Measurements from ENCODE around the gene TRMT2A. TPM values are rescaled to one million over a fixed set of nuclear protein-coding genes. Genes with fewer than 3 reads are reported as not detected.

TRMT2A gene
- total RNA-seq, 1 experiment from 2014 or later: 55.3 TPM

DNA sequence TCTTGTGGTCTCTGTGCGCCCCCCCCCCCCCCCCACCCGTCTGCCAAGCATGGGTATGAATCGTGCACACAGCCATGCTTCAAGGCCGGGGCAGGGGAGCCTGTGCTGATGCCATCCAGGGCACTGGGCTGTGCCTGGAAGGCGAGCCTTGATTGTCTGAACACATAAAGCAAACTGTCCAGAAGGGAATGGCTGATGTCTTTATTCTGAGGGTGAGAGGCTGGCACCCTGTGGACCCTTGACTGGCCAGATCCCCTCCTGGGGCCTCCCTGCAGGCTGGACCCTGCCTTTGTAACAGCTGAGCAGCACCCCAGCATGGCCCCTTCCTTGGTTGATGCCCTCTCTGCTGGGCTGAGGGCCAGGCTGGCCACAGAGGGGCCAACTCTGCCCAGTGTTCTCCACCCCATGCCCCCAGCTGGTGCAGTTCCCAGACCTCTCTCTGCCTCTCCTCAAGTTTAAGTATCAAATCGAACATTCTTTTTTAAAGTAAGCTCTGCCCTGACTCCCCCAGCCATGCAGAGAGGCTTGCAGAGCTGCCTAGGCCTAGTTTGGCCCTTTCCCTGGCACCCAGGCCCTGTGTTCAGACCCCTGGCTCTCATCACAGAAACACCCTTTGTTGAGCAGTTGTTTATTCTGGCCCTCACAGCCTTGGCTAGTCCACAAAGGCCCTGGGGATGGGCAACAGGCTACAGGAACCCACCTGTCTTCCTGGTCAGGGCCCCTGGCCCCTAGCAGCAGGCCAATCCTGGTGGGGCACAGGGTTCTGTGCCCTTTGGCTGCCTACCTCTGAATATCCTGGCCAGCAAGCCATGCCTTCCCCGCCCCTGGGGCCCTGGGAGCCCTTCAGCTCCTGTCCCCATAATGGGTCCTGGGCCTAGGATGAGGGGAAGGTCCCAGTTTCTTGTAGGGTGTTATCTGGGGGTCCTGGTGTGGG, 5.1 kb downstream of the TRMT2A start:
- in situ Hi-C loops (cut with HindIII; ENCODE audit: low pct_unique_long_range_greater_than_20kb, low sequenced_read_pairs): no loop called here
- no peak for DNase-seq (ENCODE audit: low read depth)

DNA sequence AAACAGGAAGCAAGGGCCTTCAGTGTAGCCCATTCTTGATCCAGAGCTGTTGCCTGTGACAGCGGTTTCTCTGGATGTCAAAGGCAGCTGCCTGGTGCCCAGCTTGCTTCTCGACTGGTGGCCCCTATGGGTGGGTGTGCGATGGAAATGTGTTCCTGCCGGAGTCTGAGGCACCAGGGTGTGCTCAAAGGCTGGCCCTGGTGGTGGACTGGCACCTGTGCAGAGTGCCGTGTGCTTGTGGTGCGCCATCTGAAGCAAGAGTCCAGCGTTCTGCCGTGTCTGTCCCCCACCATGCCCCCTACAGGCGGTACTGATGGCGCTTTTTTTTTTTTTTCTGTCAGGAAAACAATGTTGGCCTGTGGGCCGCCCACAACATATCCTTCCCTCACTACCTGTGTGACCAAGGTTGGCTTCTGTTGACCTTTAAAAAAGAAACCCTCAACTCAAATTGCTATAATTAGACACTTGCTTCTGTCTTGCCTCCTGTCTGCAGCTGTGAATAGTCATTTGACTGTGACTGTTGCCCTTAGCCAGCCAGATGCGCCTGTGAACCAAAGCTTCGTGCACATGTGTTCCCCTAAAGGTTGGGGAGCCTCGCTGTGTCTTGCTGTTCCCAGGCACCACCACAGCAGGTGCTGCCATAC, 5.9 kb downstream of the TRMT2A start:
- DNase-seq (ENCODE audit: low read depth): peak; percentile 40
- in situ Hi-C loops (cut with HindIII; ENCODE audit: low pct_unique_long_range_greater_than_20kb, low sequenced_read_pairs): no loop called here

DNA sequence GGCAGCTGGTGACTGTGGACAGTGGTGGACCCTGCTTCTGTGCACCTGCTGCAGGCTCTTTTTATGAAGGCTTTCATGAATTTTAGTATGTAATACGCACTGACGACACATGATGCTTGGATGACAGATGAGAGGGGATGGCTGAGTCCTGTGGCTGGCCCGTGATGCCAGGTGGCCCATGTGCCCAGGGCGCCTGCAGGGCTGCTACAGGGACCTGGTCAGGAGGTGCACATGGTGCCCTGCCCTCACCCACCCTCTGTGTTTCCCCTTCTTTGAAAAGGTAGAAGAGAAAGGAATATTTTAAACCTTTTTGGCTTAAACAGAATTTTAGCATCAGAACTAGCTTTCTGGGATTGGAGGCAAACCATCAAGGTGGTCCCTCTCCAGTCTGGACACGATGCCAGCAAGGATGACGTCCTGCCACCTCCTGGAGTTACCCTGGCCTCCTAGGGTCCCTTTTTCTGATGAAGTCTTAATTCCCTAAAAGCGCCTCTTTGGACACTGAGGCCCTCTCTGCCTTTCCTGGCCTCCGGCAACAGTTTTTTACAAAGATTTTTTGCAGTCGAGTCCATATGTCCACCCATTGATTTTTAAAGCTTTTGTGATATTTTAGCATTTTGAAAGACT, 6.6 kb downstream of the TRMT2A start:
- no peak for DNase-seq (ENCODE audit: low read depth)
- in situ Hi-C loops (cut with HindIII; ENCODE audit: low pct_unique_long_range_greater_than_20kb, low sequenced_read_pairs): no loop called here

DNA sequence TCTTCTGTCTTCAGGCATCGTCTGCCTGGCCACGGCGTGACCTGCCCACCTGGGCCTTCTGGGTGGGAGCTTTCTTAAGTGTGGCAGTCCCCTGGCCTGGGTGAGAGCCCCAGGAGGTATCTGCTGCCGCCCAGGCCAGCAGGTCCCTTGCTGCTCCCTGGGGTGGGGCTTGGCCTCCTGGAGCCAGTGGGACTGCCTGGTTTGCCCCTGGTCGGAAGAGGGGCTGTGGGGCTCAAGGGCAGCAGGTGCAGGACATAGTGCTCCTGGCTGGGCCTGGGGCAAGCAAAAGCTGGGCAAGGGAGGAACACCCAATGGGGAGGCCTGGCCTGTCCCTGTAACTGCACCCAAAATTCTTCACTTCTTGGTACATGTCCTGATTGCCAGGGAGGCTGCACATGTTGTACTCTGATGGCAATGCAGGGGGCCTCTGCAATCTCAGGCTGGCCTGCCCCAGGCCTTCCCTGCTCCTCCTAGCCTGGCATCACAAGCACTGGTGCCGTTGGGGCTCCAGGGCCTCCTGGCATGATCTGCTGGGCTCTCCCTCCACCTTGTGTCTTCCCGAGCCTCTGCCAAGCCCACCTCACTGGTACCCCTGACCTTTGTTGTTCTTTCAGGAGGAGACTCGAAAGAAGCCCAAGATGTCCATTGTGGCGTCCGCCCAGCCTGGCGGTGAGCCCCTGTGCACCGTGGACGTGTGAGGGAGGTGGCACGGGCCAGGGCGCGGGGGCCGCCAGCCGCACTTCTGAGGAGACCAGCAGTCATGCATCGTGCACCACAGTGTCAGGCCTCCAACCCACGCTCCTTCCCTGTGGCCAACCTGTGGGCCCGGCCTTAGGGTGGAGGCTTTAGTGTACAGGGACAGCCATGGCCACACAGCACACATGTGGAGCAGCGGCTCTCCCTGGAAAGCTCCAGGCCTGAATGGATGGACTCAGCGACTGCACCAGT, 7.3 kb downstream of the TRMT2A start:
- in situ Hi-C loops (cut with HindIII; ENCODE audit: low pct_unique_long_range_greater_than_20kb, low sequenced_read_pairs): no loop called here
- DNase-seq (ENCODE audit: low read depth): no peak

DNA sequence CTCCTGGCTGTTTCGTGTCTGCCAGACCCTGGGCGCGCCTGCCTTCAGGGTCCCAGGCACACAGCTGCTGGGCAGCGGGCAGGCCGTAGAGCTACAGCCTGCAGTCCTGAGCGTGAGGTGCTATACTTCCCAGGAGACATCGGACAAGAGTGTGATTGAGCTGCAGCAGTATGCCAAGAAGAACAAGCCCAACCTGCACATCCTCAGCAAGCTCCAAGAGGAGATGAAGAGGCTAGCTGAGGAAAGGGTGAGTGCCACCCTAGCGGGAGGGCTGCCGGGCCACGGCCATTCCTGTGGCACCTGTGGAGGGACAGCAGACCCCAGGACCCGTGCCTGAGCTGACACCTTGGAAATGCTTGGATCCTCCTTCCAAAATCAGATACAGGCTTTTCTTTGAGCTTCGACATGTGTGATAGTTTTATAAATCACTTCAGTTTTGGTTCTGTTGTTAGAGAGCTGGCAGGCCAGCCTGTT, 8.2 kb downstream of the TRMT2A start:
- no peak for DNase-seq (ENCODE audit: low read depth)
- in situ Hi-C loops (cut with HindIII; ENCODE audit: low pct_unique_long_range_greater_than_20kb, low sequenced_read_pairs): no loop called here

DNA sequence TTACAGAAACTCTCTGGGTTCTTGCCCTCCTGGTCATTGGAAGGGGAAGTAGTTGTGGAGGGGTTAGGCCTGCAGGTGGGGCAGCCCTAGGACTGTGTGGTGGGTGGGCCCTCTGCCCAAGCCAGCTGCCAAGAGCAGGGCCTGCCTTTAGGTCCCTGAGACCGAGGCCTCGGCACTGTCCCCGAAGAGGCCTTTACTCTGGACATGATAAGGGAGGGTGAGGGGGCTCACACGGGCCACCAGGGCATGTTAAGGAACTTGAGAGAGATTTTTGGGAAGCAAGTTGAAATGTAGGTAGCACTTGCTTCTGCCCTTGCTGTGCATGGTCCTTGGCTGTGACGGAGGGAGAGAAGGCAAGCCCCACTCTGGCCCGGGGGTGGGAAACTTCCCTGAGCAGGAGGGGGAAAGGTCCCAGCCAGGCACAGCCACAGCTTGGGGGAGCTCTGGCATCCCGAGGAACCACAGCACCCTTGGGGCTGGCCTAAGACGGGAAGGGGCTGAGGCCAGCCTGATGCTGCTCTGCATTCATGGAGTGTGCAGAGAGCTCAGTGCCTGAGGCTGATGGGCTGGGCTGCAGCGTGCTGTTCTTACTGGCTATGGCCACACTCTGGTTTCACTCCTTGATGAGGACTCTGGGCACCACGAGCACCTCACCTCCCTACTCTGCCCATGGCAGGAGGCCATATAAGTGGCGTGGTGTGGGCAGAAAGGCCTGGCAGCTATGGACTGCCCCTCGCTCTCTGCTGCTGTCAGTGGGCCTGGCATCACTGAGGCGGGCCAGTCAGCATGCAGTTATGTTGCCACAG, 8.9 kb downstream of the TRMT2A start:
- in situ Hi-C loops (cut with HindIII; ENCODE audit: low pct_unique_long_range_greater_than_20kb, low sequenced_read_pairs): no loop called here
- no peak for DNase-seq (ENCODE audit: low read depth)

DNA sequence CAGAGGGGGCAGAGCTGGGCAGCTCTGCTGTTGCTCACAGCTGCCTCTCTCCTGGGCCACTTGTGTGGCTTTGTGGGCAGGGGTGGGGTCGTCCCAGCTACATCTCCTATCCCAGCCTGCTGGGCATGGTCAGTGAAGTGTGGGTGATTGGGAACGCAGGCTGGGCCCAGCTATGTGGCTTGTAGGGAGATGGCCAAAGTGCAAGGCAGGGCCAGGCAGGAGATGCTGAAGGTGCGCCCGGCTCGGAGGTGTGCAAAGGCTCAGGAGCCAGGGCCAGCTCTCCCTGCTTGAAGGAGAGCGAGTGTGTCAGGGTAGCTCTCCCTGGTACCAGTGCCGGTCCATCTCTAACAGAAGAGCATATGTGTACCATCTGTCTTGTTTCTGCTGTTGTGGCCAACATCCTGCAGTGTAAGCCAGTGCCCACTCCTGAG, 9.5 kb downstream of the TRMT2A start:
- DNase-seq (ENCODE audit: low read depth): no peak
- in situ Hi-C loops (cut with HindIII; ENCODE audit: low pct_unique_long_range_greater_than_20kb, low sequenced_read_pairs): no loop called here

DNA sequence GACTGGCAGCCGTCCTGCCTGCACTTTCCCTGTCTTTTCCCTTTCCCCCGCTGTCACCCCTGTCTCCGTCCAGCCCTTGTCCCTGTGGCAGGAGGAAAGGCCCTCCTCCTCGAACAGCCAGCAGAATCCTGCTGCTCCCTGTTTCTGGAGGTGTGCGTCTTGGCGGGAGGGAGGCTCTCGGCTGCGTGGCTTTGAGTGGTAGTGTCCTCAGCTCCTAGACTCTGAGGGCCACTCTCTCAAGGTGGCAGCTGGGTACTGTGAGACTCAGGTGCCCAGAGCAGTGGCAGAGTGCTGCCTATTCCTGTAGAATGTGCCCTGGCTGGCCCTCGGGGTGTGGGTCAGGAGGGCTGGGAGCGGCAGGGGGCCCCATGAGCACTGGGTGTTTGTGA, 10.2 kb downstream of the TRMT2A start:
- in situ Hi-C loops (cut with HindIII; ENCODE audit: low pct_unique_long_range_greater_than_20kb, low sequenced_read_pairs): no loop called here
- no peak for DNase-seq (ENCODE audit: low read depth)

DNA sequence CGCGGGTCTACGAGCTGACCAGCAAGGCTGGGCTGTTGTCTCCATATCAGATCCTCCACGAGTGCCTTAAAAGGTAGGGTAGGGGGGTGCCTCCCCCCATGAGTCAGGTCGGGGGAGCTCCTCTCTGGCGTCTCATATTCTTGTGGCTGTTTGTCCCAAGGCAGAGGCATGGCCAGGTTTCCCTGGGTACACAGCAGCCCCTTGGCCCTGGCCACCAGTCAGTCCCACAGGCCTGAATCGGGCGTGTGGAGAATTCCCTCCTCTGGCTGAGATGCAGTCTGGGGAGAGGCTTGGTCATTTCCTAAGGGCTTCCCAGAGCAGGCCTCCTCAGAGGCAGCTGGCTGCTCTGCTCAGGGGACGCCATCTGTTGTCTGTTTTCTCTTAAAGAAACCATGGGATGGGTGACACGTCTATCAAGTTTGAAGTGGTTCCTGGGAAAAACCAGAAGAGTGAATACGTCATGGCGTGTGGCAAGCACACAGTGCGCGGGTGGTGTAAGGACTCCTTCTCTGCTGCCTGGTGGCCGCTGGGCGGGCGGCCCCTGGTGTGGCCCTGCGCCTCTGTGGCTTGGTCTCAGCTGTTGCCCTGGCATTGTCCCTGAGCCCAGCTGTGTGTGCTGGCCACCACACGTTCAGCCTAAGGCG, 10.7 kb downstream of the TRMT2A start:
- no peak for DNase-seq (ENCODE audit: low read depth)
- in situ Hi-C loops (cut with HindIII; ENCODE audit: low pct_unique_long_range_greater_than_20kb, low sequenced_read_pairs): no loop called here

DNA sequence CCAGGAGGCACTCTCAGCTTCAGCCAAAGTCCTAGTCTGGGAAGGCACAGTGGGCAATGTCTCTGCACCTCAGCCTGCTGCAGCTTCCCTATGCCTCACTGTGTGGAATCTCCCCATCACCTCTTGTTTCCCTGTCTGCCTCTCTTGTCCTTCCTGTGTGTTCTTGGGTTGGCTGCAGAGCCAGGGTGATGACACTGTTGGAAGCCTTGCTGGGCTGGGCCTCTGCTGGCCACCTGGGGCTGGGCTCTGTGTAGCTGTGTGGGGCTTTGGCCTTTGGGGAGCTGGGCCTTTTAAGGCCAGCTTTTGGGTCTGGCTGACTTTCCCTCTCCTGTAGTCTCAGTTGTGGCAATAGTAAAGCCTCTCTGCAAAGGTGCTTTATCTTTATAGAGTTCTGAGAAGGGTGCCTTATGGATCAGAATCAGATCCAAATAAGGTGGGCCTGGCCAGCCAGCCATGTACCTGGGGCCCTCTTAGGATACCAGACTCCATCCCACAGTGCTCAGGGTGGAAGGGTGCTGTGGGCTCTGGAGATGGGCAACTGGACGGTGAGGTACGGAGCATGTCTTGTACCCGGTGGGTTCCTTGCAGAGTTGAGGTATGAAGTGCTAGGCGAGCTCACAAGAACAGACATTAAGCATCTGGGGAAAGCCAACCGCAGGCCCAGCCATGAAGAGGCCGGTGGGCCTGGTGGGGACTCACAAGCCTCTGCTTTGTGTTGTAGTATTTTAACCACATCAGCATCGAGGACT, 11.4 kb downstream of the TRMT2A start:
- in situ Hi-C loops (cut with HindIII; ENCODE audit: low pct_unique_long_range_greater_than_20kb, low sequenced_read_pairs): no loop called here
- DNase-seq (ENCODE audit: low read depth): no peak

DNA sequence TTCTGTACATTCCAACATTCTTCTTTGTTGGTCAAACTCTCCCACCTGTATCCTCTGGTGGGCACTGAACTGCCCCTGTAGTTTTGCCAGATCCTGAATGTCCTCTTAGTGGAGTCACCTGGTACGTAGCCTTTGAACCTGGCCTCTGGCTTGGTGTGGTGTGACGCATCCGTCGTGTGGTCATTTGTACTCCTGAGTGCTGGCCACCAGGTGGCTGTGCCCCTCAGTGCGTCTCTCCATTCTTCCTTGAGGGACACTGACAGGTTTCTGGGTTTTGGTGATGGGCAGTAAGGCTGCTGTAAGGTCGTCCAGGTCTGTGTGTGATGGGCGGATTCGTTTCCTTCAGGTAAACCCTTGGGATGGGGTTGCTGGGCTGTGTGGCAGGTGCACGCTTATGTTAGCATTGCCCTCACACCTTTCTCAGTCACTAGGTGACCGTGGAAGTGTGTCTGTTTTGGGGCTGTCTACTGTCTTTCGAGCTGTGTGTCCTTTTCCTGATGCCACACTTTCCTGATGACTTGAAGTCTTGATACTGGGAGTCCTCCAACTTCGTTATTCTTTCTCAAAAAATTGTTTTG, 14.7 kb downstream of the TRMT2A start:
- in situ Hi-C loops (cut with HindIII; ENCODE audit: low pct_unique_long_range_greater_than_20kb, low sequenced_read_pairs): no loop called here
- no peak for DNase-seq (ENCODE audit: low read depth)

DNA sequence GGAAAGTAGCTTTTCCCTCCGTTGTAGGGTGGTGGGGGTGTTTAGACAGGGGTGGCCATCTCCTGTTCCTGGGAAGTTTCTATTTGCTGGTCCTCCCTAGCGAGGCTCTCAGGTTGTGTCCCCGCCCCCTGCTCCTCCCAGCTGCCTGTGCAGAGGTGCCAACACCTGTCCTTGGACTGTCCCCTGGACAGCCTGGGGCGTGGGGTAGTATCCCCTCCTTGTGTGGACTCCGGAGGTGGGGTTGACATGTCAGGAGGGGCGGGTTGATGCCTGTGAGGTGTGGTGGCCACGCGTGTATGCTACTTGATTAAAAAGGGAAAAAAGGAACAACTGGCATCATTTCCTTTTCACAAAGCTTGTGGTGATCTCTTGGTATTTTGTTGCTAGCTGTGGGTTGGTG, 15.4 kb downstream of the TRMT2A start:
- in situ Hi-C loops (cut with HindIII; ENCODE audit: low pct_unique_long_range_greater_than_20kb, low sequenced_read_pairs): no loop called here

DNA sequence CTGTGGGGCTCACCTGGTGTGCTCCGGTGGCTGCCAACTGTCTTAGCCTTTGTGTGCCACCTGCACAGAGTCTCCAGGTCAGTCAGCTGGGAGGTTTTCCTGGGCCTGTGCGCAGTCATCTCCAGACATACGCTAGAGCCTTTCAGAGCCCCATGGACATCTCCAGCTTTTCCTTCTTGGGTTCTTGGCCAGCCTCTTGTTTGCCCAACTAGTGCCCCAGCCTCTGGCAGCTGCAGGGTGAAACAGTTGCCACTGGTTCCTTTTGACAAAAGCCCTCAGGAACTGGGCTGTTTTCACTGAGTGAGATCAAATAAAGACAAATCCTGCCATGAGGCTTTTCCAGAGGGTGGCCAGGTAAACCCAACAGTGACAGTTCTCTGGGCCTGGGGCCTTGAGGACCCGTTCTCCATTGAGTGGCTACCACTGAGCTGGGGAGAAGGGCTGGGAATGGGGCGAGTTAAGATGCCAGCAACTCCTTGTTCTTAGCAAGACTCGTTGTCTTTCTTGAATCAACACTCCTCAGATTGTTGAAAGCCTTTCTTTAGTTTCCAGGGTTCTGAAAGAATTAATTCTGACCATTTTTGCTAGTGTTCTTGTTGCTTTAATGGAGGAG, 17.8 kb downstream of the TRMT2A start:
- DNase-seq (ENCODE audit: low read depth): no peak
- in situ Hi-C loops (cut with HindIII; ENCODE audit: low pct_unique_long_range_greater_than_20kb, low sequenced_read_pairs): no loop called here

More for the DNA sequence above, 15.4 kb downstream of the TRMT2A start:
- no peak for DNase-seq (ENCODE audit: low read depth)

DNA sequence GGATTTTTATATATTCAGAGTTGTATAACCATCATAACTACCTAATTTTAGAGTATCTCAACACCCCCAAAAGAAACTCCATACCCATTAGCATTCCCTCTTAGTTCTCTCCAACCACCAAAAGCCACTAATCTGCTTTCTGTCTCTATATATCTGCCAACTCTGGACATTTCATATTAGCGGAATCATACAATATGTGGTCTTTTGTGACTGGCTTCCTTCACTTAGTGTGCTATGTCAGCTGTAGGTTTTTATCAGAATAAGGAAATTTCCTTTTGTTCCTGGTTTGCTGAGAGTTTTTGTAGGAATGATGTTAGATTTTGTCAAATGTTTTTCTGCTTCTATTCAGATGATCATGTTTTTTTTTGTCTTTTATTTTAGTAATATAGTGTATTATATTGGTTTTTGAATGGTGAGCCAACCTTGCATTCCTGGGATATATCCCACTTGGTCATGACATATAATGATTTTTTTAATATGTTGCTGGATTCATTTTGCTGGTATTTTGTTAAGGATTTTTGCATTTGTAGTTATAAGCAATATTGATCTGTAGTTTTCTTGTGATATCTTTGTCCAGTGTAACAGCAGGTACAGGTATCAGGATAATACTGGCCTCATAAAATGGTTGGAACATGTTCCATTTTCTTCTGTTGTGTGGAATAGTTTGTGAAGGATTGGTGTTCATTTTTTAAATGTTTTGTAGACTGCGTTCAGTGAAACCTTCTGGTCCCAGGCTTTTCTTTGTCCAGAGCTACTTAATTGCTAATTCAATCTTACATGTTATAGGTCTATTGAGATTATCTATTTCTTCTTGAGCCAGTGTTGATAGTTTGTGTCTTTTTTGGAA, 20.2 kb downstream of the TRMT2A start:
- in situ Hi-C loops (cut with HindIII; ENCODE audit: low pct_unique_long_range_greater_than_20kb, low sequenced_read_pairs): no loop called here
- no peak for DNase-seq (ENCODE audit: low read depth)

DNA sequence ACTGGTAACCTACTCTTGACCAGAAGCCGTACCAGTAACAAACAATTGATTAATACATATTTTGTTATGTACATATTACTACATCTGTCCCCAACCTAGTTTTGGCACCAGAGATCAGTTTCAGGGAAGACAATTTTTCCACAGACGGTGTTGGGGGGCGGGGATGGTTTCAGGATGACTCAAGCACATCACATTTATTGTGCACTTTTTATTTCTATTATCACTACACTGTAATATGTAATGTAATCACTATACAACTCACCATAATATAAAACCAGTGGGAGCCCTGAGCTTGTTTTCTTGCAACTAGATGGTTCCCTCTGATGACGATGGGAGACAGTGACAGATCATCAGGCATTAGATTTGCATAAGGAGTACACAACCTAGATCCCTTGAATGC, 21.5 kb downstream of the TRMT2A start:
- in situ Hi-C loops (cut with HindIII; ENCODE audit: low pct_unique_long_range_greater_than_20kb, low sequenced_read_pairs): no loop called here
- DNase-seq (ENCODE audit: low read depth): no peak

Data from Caki2 (cell line).